NCI-H2081 treated with DMSO at 0.1 percent for 48 hours (cell line): ENCODE data around the gene PTGER4.

Experiments
- DNase-seq: peaks from one replicate; lab custom pipeline; 2025; lab: John Stamatoyannopoulos, UW

Gene PTGER4

DNA sequence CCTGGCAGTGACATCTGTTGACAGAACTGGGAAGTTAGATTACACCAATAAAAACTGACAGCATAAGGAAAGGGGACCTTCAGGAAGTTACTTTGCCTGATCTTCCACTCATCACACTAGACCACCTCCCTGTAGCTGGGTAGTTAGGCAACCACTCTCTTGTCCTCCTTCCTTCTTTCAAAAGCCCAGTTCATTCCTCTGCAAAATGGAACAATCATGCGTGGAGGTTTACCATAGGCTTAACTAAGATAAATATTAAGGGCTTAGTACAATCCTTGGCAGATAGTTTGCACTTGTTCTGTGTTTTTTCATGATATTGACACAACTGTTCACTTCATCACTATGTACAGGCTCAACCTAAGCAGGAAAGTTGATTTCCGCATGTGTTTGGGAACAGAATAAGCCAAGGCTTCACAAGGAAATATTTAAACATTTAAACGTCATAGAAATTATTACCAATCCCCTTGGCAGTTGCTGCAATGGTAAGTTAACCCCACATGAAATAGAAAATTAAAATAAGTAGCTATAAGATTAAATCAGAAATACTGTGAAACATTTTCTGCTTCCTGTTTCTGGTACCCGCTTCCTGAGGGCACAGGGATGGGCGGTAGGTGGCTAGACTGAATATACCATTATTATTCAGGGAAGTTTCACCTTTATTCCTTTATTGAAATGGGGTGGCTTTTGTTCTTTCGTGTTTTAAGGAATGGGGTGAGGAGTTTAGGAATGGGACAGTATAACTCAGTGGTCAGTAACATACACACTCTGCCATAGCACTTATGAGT lies 9.9 kb upstream of the PTGER4 start:
- no peak for DNase-seq

GRCh38 chr5:40672425-40672824 lies 7.3 kb upstream of the PTGER4 start:
- no peak for DNase-seq

DNA sequence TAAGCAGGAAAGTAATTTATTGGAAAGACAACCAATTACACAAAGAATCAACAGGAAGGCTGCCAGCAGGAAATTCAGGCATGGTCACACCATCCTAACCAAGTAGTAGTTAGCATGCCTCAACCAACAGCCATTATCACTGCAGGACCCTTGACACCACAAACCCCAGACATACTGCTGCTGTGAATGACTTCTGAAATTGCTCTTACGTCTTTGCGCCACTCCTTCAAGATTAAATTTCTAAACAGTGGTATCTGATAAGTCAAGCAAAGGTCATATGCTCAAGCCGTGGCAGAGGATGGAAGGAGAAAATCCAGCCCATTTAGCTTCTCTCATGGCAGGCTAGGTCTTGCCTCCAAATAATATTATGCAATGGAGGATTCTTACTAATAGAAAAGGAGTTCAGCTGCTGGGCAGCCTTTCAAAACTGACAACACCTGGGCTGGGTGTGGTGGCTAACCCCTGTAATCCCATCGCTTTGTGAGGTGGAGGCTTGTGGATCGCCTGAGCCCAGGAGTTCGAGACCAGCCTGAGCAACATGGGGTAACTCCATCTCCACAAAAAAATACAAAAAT lies 5.0 kb upstream of the PTGER4 start:
- no peak for DNase-seq

DNA sequence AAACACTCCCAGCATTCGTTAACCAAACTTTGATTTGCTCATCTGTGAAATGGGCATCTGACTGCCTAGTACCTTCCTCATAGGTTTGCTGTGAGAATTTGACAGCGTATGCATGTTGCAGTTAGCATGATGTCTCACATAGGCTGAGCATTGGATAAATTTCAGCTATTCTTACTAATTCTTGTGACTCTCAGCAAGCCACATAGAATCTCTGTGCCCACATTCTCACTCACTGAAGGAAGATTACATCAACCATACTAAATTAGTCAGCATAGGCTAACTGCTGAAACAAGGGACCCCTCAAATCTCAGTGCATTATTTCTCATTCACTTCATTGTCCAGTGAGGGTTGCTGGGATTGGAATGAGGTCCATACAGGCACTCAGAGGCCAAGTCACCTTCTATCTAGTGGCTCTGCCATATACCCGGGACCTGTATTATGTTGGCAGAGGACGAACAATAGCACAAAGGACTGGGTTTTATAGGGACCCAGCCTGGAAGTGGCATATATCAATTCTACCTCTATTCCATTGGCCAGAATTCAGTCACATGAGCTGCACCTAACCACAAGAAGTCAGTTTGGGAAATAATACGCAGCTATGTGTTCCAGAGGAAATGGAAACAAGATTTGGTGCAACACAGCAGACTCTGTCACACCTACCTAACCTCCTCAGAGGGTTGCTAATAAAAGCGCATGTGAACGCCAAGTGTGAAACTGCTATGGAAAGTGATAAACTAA lies 4.2 kb upstream of the PTGER4 start:
- DNase-seq, result no peak

DNA sequence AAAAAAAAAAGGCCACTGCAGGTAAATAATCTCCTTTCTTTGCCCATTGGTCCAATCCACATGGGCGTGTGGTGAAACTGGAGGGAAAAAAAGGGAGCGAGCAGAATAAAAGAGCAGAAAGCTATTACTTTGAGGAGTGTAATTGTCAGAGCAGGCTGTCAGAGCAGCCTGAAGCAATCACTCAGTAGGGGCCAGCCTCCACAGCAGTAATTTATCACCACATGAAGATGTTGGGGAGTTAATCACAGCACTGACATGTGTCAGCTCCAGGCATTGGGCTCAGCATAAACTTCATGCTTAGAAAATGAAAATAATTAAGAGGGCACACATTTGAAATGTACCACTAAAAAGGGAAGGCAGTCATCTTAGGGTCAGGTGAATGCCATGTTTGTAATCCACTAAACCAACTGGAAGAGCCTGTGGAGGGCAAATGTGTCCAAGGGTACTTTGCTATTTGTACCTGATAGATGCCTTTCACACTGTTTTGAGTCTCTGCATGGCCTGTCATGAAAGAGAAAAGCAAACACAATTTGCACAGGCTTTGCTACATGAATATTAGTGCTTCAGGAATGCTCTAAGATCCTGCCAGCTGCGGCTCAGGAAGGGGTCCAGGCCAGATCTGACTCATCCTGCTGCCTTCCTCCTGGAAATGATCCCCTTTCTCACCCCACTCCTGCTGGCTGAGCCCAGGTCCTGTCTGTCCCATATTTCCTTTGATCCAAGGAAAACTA lies 2.9 kb upstream of the PTGER4 start:
- no peak for DNase-seq

GRCh38 chr5:40677456-40677855 lies 2.3 kb upstream of the PTGER4 start:
- no peak for DNase-seq

DNA sequence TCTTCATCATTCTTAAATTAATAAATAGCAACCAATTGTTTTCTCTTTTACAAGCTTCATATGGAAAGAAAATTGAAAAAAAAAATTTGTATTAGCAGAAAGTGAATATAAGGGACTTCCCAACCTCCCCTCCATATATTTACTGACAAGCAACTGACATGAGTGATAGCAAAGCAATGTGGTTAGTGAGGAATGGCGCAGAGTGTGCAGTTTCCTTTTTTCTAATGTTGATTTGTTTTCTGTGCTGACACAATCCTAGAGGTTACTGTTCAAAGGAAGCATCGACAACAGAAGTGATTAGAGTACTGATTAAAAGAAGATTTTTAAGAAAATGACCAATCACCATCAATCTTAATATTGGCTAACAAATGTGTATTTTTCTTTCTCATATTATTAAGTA lies 1.7 kb upstream of the PTGER4 start:
- no peak for DNase-seq

GRCh38 chr5:40678460-40679147 lies 1.1 kb upstream of the PTGER4 start:
- no peak for DNase-seq

DNA sequence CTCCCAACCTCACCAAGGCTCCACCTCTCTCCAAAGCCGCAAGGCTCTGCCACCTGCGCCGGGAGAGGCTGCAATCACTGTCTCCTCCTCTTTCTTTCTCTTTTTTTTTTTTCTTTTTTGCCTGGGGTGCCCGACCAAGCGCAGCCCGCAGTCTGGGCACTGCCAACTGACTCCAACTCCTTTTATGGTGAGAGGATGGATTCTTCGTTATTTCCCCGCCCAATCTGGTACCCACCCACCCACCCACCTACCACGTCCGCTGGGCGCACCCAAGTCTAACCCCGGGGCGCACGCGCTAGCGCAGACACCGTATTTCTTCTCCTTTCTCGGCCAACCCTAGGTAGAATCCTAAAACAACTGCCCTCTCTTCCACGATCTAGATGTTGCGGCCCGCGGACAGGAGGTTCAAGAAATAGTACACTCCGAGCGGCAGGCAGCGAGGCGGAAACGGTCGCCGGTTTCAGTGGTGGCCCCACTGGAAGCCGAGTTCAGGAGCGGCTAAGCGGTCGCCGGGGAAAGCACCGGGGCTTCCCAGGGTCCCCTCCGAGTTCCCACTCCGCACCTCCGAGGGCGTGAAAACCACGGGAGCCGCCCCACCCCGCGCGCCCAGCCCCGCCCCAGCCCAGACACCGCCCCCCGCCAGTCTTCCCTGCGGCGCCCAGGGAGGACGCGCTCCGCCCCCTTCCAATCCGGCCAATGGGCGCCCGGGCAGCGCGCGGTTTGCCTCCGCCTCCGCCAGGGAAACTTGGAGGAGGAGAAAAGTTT lies 385 bp upstream of the PTGER4 start:
- no peak for DNase-seq

DNA sequence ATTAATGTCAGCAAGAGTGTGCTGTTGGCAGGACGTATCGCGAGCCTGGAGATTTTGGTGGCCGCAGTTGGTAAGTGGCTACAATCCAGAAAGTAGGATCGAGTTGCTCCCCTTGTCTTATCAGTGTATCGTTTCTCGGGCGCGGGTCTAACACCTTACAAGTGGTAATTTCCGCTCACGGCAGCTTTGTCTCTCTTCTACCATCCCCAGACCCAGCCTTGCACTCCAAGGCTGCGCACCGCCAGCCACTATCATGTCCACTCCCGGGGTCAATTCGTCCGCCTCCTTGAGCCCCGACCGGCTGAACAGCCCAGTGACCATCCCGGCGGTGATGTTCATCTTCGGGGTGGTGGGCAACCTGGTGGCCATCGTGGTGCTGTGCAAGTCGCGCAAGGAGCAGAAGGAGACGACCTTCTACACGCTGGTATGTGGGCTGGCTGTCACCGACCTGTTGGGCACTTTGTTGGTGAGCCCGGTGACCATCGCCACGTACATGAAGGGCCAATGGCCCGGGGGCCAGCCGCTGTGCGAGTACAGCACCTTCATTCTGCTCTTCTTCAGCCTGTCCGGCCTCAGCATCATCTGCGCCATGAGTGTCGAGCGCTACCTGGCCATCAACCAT lies 1.1 kb downstream of the PTGER4 start:
- DNase-seq, result no peak

DNA sequence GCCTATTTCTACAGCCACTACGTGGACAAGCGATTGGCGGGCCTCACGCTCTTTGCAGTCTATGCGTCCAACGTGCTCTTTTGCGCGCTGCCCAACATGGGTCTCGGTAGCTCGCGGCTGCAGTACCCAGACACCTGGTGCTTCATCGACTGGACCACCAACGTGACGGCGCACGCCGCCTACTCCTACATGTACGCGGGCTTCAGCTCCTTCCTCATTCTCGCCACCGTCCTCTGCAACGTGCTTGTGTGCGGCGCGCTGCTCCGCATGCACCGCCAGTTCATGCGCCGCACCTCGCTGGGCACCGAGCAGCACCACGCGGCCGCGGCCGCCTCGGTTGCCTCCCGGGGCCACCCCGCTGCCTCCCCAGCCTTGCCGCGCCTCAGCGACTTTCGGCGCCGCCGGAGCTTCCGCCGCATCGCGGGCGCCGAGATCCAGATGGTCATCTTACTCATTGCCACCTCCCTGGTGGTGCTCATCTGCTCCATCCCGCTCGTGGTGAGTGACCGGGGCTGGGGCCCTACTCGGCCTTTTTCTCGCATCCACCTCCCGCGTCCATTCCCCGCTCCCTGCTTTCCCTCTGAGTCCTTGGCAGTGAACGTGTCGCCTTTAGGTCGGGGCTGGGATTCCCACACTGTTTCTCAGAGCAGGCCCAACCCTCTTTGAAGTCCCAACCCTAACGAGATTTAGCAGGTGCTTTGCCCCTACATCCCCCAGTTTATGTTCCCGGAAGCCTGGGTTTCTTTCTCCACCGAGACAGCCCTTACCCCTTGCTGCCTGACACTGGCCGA lies 1.8 kb downstream of the PTGER4 start:
- DNase-seq, result no peak

DNA sequence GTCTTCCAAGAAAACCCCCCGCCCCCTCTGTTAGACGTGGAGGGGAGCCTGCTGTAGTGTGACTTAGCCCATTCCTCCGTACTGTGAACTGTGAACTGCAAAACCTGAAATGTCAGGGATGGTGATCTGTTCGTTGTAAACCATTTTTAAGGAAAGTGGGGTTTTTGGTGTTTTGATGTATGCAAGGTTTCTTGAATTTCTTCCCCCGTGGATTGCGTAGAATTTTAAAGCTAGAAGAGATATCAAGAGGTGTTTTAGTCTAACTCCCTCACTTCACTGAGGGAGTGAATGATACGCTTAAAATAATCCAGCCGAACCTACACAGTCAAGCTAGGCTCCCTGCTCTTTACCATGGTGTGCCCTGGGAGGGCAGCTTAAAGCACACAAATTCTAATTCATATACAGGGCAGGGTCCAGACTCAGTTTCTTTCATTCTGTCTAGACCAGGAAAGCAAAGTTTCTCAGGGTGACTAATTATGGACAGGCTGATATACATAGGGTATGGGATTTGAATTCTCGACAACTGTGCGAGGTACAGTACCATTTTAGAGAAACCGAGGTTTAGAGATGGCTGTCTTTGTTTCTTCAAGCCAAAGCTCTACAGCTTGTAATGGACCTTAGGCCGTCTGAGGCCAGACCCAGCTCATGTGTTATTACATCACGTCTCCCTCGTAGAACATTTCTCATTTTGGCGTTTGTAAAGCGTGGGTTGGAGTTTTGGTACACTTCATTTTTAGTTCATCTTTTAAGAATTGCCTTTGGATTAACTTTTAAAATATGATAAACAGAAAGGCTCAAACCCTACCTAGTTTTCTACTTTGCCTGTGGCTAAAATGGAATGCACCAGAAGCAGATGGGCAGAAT lies 2.7 kb downstream of the PTGER4 start:
- no peak for DNase-seq

GRCh38 chr5:40683305-40683704 lies 3.6 kb downstream of the PTGER4 start:
- no peak for DNase-seq

- DNase-seq, result no peak
These were observed 5.5 kb downstream of the PTGER4 start for GRCh38 chr5:40685193-40685592.

- no peak for DNase-seq
These were observed 6.3 kb downstream of the PTGER4 start for GRCh38 chr5:40685976-40686486.

- no peak for DNase-seq
These were observed 7.6 kb downstream of the PTGER4 start for GRCh38 chr5:40687321-40687720.

DNA sequence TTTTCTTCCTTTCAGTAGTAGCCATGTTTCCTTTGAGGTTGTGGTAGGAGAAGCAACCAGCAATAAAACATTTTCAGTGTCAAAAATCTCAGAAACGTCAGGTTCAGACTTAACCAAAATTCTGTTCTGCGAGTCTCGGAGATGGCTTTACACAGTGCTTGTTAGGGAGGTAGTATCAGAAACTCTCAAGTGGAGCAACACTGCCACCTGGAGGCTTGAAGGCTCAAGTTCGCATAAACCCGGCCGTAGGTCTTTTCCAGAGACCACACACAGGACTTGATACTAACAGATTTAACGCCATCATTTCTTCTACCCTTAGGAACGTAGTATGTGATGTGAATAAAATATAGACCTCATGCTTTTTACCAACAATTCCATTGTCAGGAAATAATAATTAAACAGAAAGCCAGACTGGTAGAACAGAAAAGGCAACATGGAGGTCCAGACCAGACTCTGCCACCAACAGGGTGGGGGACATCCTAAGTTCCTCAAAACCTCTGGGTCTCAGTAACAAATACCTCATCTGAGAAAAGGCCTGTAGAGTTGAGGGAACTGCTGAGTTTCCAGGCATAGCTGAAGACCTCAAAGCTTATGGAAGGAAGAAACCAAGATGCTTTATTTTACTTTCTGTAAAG lies 8.5 kb downstream of the PTGER4 start:
- DNase-seq, result peak; percentile 57

GRCh38 chr5:40688996-40689395 lies 9.3 kb downstream of the PTGER4 start:
- no peak for DNase-seq
